ENCODE measurements around the gene BTNL9.

GRCh38 chr5:181056431-181056830 lies 16.4 kb downstream of the BTNL9 start:
- TF ChIP-seq, protein P1, sequence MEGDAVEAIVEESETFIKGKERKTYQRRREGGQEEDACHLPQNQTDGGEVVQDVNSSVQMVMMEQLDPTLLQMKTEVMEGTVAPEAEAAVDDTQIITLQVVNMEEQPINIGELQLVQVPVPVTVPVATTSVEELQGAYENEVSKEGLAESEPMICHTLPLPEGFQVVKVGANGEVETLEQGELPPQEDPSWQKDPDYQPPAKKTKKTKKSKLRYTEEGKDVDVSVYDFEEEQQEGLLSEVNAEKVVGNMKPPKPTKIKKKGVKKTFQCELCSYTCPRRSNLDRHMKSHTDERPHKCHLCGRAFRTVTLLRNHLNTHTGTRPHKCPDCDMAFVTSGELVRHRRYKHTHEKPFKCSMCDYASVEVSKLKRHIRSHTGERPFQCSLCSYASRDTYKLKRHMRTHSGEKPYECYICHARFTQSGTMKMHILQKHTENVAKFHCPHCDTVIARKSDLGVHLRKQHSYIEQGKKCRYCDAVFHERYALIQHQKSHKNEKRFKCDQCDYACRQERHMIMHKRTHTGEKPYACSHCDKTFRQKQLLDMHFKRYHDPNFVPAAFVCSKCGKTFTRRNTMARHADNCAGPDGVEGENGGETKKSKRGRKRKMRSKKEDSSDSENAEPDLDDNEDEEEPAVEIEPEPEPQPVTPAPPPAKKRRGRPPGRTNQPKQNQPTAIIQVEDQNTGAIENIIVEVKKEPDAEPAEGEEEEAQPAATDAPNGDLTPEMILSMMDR (IDR thresholded peaks at IDR 0.05): no peak
- TF ChIP-seq EP300 (IDR thresholded peaks at IDR 0.05; ENCODE audit: low read depth): no peak

All from transverse colon (tissue), 3 donors.